Tongue (tissue), 2 donors: Measurements from ENCODE around the gene TBX15. TPM values are rescaled to one million over a fixed set of nuclear protein-coding genes. Genes with fewer than 3 reads are reported as not detected.
"Not testable (repeated sequence)": the region's sequence is repeated elsewhere in the genome, so short reads cannot be mapped to it uniquely, and the experiment has no call there.

ENCODE experiments used
- DNase-seq: peaks from one replicate; pipeline ENCODE4 v3.0.0-alpha.2; 2015
- total RNA-seq: library from RNA; depleted of rRNA; stranded (reverse); fragments of >200 nt; gene quantifications from one replicate; pipeline ENCODE4 v1.2.3, GENCODE V29; 2014

Gene TBX15
- total RNA-seq, 1 donor from 2014 or later: 88.8 TPM

GRCh38 chr1:118926261-118926660, 61.9 kb downstream of the TBX15 start:
- DNase-seq: no peak

DNA sequence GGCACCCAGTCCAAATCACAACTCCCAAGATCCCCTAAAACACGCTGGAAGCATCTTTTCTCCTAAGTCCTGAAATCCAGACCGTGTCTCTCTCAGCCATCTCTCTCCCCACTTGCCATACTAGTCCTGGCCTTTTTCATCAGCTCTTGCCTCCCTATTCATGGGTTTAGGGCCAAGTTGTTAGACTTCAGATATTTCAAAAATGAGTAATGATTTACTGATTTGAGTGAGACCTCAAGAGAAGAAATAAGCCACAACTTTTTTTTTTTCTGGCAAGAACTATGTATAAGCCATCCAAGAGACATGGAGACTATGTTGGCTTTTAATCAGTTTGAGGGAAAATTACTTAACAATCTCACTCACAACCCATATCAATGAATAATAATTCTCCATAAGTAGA, 62.5 kb downstream of the TBX15 start:
- no peak for DNase-seq

- no peak for DNase-seq
These were observed 64.8 kb downstream of the TBX15 start for GRCh38 chr1:118923319-118923718.

DNA sequence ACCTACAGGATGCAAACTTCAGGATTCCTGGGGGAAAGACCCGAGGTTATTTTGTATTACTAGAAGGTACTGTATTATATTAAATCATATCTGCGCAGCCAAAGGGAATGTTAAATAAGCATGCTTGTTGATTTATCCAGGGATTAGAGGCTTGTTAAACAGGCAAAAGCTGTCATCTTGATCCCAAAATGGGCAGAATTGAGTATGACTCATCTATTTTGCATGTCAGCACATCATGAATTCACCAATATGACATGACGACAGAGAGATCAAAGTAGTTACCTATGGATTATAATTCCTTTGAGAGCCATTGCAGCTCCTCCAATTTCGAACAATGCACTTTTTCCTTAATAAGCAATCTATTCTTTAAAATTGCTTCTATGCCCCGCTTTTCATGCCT, 66.1 kb downstream of the TBX15 start:
- no peak for DNase-seq

DNA sequence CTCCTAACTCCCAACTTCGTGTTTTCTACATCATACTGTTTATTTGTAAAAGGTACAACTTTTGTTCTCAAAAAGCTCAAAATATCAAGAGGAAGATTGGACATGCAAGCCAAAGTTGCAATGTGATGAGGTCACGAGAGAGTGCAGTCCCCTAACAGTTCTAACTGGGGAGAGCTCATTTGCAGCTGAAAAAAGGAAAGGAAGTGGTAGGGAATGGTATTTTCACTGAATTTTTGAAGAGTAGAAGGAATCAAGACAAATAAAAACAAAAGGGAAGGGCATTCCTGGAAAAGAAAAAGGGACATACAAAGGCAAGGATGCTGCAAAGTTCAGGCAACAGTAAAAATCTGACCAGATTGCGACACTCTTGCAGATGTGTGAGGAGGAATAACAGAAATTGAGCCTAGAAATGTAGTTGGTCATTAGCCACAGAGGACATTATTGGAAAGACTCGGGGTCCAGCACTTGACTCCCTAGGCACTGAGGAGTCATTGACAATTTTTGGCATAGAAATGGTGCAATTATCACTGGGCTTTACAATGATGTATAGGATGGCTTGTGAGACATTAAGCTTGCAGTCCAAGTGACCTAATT, 67.9 kb downstream of the TBX15 start:
- DNase-seq: no peak

GRCh38 chr1:118918940-118919259, 69.2 kb downstream of the TBX15 start:
- DNase-seq: no peak

DNA sequence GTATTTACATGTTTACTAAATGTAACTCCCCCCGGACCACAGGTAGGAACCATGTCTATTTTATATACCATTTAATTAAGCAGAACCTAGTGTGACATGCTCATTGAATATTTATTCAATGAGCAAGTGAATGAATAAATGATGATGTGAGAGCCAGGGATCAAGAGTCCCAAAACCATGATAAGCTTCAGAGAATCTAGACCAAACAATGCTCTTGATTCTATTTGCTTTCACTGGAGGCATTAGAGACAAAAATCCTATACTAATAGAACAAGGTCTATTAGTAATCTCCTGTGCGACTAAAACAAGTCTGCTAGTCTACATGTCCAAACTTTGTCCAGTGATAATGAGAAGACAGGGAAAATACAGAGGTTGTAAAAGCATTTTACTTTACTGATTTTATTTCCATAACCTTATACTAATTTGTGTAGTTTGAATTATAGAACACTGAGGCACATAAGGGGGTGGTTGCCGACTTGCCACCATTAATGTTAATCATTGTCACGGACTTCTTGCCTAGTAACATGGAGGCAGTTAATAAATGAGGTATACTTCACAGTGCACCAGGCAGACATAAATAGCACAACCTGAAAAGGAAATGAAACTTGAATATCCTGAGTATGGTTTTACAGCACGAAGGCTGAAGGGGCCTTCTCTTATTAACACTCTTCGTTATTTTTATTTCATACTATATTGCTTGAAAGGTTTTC, 69.8 kb downstream of the TBX15 start:
- no peak for DNase-seq

DNA sequence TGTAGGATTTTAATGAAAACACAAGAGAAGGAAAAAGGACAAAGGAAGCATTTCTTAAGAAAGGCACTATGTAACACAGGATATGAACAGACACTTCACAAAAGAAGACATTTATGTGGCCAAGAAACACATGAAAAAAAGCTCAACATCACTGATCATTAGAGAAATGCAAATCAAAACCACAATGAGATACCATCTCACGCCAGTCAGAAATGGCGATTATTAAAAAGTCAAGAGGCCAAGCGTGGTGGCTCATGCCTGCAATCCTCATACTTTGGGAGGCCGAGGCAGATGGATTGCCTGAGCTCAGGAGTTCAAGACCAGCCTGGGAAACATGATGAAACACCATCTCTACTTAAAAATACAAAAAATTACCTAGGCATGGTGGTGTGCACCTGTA, 71.8 kb downstream of the TBX15 start:
- not testable (repeated sequence) for DNase-seq

- DNase-seq: no peak
These were observed 73.6 kb downstream of the TBX15 start for GRCh38 chr1:118914379-118915161.

GRCh38 chr1:118913818-118914217, 74.3 kb downstream of the TBX15 start:
- no peak for DNase-seq

- no peak for DNase-seq
These were observed 75.6 kb downstream of the TBX15 start for GRCh38 chr1:118912574-118912973.

DNA sequence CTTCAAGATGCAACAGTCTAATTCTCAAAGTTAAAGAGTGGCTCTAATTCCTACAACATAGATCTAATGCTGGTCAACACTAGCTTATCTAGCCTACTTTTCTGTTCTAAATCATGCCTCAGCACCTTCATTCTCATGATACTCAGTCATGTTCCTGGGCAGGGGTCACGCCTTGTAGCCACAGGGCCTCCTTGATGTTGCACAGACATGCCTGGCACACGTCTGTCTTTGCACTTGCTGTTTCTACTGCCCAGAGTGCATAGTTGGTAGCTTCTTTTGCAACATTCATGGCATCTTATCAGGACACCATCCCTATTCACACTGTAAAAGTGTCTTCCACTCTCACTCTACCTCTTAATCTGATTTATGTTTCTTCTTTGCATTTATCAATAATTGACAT, 76.6 kb downstream of the TBX15 start:
- no peak for DNase-seq

DNA sequence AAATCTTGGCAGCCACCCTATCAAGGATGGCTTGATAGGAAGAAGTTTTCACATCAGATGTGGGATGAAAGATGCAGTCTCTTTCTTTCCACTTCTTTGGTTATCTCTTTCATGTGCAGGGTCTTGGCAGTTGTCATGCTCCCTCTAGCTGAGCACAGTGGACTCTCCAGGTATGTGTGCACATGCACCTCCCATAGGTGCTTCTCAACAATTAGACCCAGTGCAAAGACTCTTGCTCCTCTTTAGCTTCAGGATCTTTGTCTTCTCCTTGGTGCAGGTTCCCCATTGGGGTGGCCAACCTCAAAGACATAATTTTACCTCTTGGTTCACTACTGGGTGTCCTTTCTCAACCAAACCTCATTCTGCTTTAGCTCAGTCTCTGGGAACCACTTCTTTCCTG, 80.7 kb downstream of the TBX15 start:
- no peak for DNase-seq

DNA sequence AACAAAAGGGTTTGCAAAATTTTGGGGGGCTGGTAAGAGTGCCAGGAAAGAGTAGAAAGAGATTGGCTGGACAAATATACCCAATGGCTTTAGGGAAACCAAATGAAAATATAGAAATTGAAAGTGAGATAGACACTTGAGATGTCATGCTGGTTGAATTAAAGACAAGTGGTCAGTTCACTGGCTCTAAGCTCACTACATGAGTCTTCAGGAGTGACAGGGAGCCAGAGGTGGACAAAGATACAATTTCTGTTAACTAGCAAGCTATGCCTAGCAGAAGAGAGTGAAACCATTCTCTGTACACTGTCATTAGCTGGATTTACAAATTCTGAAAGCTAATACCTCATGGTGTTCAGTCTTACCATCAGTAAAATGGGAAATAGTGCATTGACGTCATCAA, 82.5 kb downstream of the TBX15 start:
- no peak for DNase-seq

GRCh38 chr1:118905196-118905595, 82.9 kb downstream of the TBX15 start:
- DNase-seq: no peak

GRCh38 chr1:118902711-118903191, 85.4 kb downstream of the TBX15 start:
- DNase-seq: no peak

- no peak for DNase-seq
These were observed 85.8 kb downstream of the TBX15 start for GRCh38 chr1:118902299-118902698.

GRCh38 chr1:118900643-118901440, 87.3 kb downstream of the TBX15 start:
- no peak for DNase-seq

DNA sequence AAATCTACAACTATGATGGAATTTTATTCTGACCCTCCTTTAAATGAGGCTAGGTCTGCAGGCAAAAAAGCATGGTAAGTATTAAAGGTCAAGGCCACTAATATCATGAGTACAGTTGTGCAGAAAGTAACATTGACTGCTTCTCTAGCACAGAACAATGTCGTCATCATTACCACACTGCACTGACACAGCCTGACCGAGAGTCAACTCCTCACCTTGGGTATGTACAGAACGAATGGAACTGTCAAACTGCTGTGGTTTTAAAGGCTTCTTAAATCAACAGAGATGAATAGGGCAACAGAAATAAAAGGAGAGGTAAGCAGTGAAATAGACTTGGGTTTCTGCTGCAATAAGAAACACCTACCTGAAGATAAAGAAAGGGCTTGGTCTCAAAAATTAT, 88.8 kb downstream of the TBX15 start:
- DNase-seq: no peak

DNA sequence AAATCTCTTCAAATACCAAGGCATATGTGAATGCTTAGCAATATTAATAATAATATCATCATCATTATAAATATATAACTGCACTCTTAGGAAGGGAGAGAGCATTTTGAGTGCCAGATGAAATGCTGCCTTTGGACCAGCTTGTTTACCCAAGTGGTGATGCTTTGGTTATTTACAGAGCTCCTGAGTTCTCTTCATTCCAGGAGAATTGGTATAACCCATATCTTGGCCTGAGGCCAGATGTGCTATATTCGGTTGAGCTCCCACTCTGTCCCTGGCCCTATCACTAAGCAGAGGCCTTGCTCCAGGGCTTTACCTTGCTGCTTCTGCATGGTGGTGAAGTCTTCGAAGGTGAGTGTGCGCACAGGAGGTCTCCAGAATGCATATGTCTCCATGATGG, 89.4 kb downstream of the TBX15 start:
- DNase-seq: peak; percentile 30

- no peak for DNase-seq
These were observed 91.7 kb downstream of the TBX15 start for GRCh38 chr1:118896416-118896815.

DNA sequence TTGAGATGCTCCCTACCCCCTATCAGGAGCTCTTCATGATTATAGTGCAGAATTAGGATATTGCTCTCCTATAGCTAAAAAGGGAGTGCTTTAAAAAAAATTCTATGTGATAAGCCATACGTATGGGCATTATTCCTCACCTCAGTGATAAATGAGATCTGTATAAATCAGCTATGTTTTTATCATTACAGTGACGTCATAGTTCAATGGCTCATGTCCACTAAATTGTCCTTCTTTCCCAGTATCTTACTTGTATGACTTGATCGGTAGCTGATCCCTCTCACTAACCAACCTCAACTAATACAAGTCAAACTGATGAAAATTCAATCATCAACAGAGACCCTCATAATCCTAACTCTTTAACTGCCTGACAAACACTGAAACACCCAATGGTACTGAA, 93.3 kb downstream of the TBX15 start:
- no peak for DNase-seq
